AG09309 (cell line): Measurements from ENCODE around the gene NOXA1.
"Not testable (repeated sequence)": the region's sequence is repeated elsewhere in the genome, so short reads cannot be mapped to it uniquely, and the experiment has no call there.

Experiments
- DNase-seq: peaks from one replicate; pipeline ENCODE4 v3.0.0-alpha.2; 2010; ENCODE audit warnings: low read depth
- H3K4me3 ChIP-seq: 2 replicates; pipeline ENCODE4 v1.5.1; 2011; ENCODE audit warnings: mild to moderate bottlenecking, low read depth, low read length, moderate library complexity; ENCODE audit not compliant: control insufficient read depth
- CTCF ChIP-seq: IDR thresholded peaks from 2 replicates; pipeline ENCODE4 v1.5.1; 2011; ENCODE audit warnings: mild to moderate bottlenecking, low read depth, low read length, inconsistent platforms; ENCODE audit not compliant: insufficient read depth, control insufficient read depth; ENCODE audit errors: missing control alignments

NOXA1 gene

GRCh38 chr9:137449931-137450538 is 26.8 kb downstream of the NOXA1 start:
- TF ChIP-seq CTCF, result no peak
- no peak overlapping the region for H3K4me3 ChIP-seq
- no peak for DNase-seq

- H3K4me3 ChIP-seq, DNase-seq: not testable (repeated sequence)
These were observed 27.5 kb downstream of the NOXA1 start for GRCh38 chr9:137450539-137451222.

GRCh38 chr9:137451264-137452005 is 28.2 kb downstream of the NOXA1 start:
- DNase-seq, H3K4me3 ChIP-seq: not testable (repeated sequence)

- no peak overlapping the region for H3K4me3 ChIP-seq
- no peak for TF ChIP-seq CTCF
- no peak for DNase-seq
These were observed 29.0 kb downstream of the NOXA1 start for GRCh38 chr9:137452006-137452760.

- no peak for DNase-seq
- H3K4me3 ChIP-seq, result no peak overlapping the region
- TF ChIP-seq CTCF, result no peak
These were observed 29.8 kb downstream of the NOXA1 start for GRCh38 chr9:137452761-137453642.

- H3K4me3 ChIP-seq, result no peak overlapping the region
- no peak for TF ChIP-seq CTCF
- DNase-seq, result no peak
These were observed 30.5 kb downstream of the NOXA1 start for GRCh38 chr9:137453643-137454081.

- H3K4me3 ChIP-seq, result no peak overlapping the region
- no peak for TF ChIP-seq CTCF
- DNase-seq, result no peak
These were observed 31.0 kb downstream of the NOXA1 start for GRCh38 chr9:137454145-137454596.
